Measurements from ENCODE around the gene NDUFAF8. TPM values are rescaled to one million over a fixed set of nuclear protein-coding genes. Genes with fewer than 3 reads are reported as not detected.
A peak's percentile ranks its signal among the peaks of the same experiment; 100 is the strongest.

The NDUFAF8 gene
- total and polyA plus RNA-seq, 2 donors (not counting 1 experiment from before 2014, with no cell fraction given): 41.7 to 42.6 TPM

- CTCF ChIA-PET: no interaction called here
- Histone ChIP-seq H3K36me3 (replicated peaks in 1 of 2; ENCODE audit: control extremely low read depth in 1 of 2, control insufficient read depth in 1 of 2, extremely low read depth in 1 of 2, insufficient read depth in 2 of 2, low read length in 1 of 2) (peaks cover 0 to 14% of the 10 kb centered on the region in 2 experiments), H3K79me2 (ENCODE audit: control insufficient read depth, insufficient read depth, low read length) (no peaks in the 10 kb centered on the region), H3K4me3 (ENCODE audit: control extremely low read depth in 1 of 5, extremely low read depth in 1 of 5, insufficient read depth in 1 of 5, low read depth in 2 of 5, low read length in 4 of 5) (no peak overlapping the region), H3K27ac (ENCODE audit: low read length in 2 of 2) (no peak overlapping the region), H3K9me3 (ENCODE audit: control extremely low read depth in 1 of 3, control insufficient read depth in 2 of 3, insufficient read depth in 1 of 3, low read length in 2 of 3) (no peaks in the 10 kb centered on the region), H3K4me1 (ENCODE audit: control insufficient read depth in 2 of 2, insufficient read depth in 2 of 2, low read length in 2 of 2) (no peaks in the 10 kb centered on the region), H3K27me3 (replicated peaks in 1 of 4; ENCODE audit: control extremely low read depth in 1 of 4, control insufficient read depth in 3 of 4, insufficient read depth in 4 of 4, low read length in 3 of 4) (no peaks in the 10 kb centered on the region), H3K4me2 (replicated peaks; ENCODE audit: low read depth, low read length, poor library complexity, severe bottlenecking) (no peak overlapping the region), H3K9ac (ENCODE audit: low read length) (no peak overlapping the region), H4K20me1 (ENCODE audit: control insufficient read depth, insufficient read depth, low read length, poor library complexity, severe bottlenecking) (no peaks in the 10 kb centered on the region), H2AFZ (ENCODE audit: insufficient read depth, low read depth, low read length, poor library complexity, severe bottlenecking) (no peak overlapping the region)
- H3K9me3 Mint-ChIP-seq (ENCODE audit: insufficient read depth): no peaks in the 10 kb centered on the region
- no peak overlapping the region for H3K27ac Mint-ChIP-seq
- DNase-seq: peak; percentile 34
- peak; percentile 54 for ATAC-seq (ENCODE audit: low read depth)
- intact Hi-C loops (cut with micrococcal nuclease): no loop called here
- WGBS (ENCODE audit: insufficient coverage): 85% methylated on average over 24 of the region's 27 CpGs
- H3K4me3 Mint-ChIP-seq: no peak overlapping the region
- TF ChIP-seq CTCF (IDR thresholded peaks at IDR 0.05) (peak; percentile 37), EZH2 (IDR thresholded peaks at IDR 0.05; ENCODE audit: borderline replicate concordance, insufficient read depth, low read depth, low read length, poor library complexity, severe bottlenecking) (no peak)
- no peaks in the 10 kb centered on the region for H3K4me1 Mint-ChIP-seq
- H3K27me3 Mint-ChIP-seq: no peaks in the 10 kb centered on the region
- POLR2A ChIA-PET: no interaction called here
Observed at GRCh38 chr17:81200695-81201580, 38.2 kb upstream of the NDUFAF8 start.

GRCh38 chr17:81202318-81202717, 36.8 kb upstream of the NDUFAF8 start:
- no peak overlapping the region for H3K27ac ChIP-seq (ENCODE audit: low read length in 2 of 2)
- peaks cover 0 to 10% of the 10 kb centered on the region in 2 experiments for H3K36me3 ChIP-seq (replicated peaks in 1 of 2; ENCODE audit: control extremely low read depth in 1 of 2, control insufficient read depth in 1 of 2, extremely low read depth in 1 of 2, insufficient read depth in 2 of 2, low read length in 1 of 2)
- no peak for TF ChIP-seq EZH2 (IDR thresholded peaks at IDR 0.05; ENCODE audit: borderline replicate concordance, insufficient read depth, low read depth, low read length, poor library complexity, severe bottlenecking)
- H3K4me1 ChIP-seq (ENCODE audit: control insufficient read depth in 2 of 2, insufficient read depth in 2 of 2, low read length in 2 of 2): no peaks in the 10 kb centered on the region
- H3K4me3 Mint-ChIP-seq: no peak overlapping the region
- H3K9me3 ChIP-seq (ENCODE audit: control extremely low read depth in 1 of 3, control insufficient read depth in 2 of 3, insufficient read depth in 1 of 3, low read length in 2 of 3): no peaks in the 10 kb centered on the region
- no peak for ATAC-seq (ENCODE audit: low read depth)
- no peaks in the 10 kb centered on the region for H3K9me3 Mint-ChIP-seq (ENCODE audit: insufficient read depth)
- H3K4me2 ChIP-seq (replicated peaks; ENCODE audit: low read depth, low read length, poor library complexity, severe bottlenecking): no peak overlapping the region
- no peak overlapping the region for H3K27ac Mint-ChIP-seq
- ChIA-PET POLR2A (no interaction called here), CTCF (no interaction called here)
- no peaks in the 10 kb centered on the region for H3K4me1 Mint-ChIP-seq
- intact Hi-C loops (cut with micrococcal nuclease): no loop called here
- no peak for DNase-seq
- no peak overlapping the region for H3K9ac ChIP-seq (ENCODE audit: low read length)
- no peaks in the 10 kb centered on the region for H3K79me2 ChIP-seq (ENCODE audit: control insufficient read depth, insufficient read depth, low read length)
- H3K27me3 ChIP-seq (replicated peaks in 1 of 4; ENCODE audit: control extremely low read depth in 1 of 4, control insufficient read depth in 3 of 4, insufficient read depth in 4 of 4, low read length in 3 of 4): no peaks in the 10 kb centered on the region
- WGBS (ENCODE audit: insufficient coverage): 98% methylated on average over 10 of the region's 10 CpGs
- no peaks in the 10 kb centered on the region for H3K27me3 Mint-ChIP-seq
- no peak overlapping the region for H3K4me3 ChIP-seq (ENCODE audit: control extremely low read depth in 1 of 5, extremely low read depth in 1 of 5, insufficient read depth in 1 of 5, low read depth in 2 of 5, low read length in 4 of 5)
- H2AFZ ChIP-seq (ENCODE audit: insufficient read depth, low read depth, low read length, poor library complexity, severe bottlenecking): no peak overlapping the region
- H4K20me1 ChIP-seq (ENCODE audit: control insufficient read depth, insufficient read depth, low read length, poor library complexity, severe bottlenecking): no peaks in the 10 kb centered on the region

All from B cell (primary cell).